GM19099 (cell line): ENCODE measurements around the gene SLC25A47.

Experiments
- POLR2A ChIP-seq: IDR thresholded peaks from 3 replicates; pipeline ENCODE4 v1.6.1; 2011; ENCODE audit warnings: low read depth; ENCODE audit not compliant: insufficient read length; ENCODE audit errors: extremely low read depth

The SLC25A47 gene

DNA sequence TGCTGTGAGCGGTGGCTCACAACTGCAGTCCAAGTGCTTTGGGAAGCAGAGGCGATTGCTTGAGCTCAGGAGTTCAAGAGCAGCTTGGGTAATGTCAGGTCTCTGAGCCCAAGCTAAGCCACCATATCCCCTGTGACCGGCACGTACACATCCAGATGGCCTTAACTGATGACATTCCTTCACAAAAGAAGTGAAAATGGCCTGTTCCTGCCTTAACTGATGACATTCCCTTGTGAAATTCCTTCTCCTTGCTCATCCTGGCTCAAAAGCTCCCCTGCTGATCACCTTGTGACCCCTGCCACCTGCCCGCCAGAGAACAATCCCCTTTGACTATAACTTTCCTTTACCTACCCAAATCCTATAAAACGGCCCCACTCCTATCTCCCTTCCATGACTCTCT is 48.6 kb downstream of the SLC25A47 start:
- no peak for TF ChIP-seq POLR2A

DNA sequence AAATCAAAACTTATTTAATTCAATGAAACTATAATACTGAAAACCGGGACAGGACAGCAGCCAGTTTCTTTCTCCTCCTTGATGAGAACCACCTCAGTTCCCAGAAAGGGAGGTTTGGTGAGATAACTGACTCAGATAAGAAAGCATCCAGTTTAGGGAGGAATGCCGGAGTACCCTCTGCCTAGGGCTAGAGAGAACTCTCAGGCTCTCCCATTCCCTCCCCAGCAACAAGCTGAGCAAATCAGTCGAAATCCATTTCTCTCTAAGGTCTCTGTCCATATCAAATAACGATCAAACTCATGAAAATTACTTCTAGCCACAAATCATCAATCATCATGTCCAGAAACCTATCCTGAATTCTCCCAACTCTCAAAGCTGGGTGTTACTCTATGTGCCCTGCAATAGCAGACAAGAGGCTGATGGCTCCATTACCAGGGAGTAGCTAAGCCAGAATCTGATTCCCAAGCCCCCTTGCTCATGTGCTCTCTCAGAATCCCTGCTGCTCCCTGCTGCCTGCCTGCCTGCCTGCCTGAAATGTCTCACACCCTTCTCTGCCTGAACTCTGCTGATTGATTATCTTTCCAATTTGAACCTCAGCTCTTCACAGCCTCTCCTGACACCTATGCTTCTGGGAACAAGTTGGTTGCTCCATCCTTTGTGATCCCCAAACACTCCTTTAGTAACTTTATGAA is 49.4 kb downstream of the SLC25A47 start:
- no peak for TF ChIP-seq POLR2A

DNA sequence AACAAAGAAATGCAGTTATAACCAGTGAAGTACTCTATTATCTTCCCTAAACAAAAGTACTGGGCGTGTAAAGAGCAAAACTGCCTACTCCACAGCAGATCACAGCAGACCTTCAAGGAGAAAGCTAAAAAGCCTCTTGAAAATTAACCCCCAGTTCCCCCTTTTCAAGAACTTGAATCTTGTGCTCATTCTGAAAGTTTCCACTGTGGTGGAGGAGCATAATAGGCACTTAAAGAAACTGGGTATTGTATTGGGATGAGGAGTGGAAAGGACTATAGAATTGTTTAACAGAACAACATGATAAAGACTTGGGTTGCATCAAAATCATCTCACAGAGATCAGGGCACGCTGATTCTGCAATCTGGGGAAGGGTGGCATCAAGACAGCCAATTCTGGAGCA is 51.1 kb downstream of the SLC25A47 start:
- no peak for TF ChIP-seq POLR2A

DNA sequence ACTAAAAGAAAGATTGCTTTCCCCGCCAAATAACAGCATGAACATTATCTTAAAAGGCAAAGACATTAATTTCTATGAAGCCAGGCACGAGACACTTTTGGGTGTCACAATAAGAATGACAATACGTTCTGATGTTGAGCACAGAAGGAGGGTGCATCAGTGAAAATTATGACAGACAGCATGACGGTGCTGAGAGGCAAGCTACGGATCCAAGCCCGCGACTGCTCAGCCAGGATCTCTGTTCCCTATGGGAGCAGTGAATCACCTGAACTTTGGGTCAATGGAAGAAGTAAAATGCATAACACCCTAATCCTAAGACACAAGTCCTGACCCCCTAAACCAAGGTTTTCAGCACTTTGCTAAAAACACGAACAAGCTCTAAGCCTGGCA is 51.7 kb downstream of the SLC25A47 start:
- no peak for TF ChIP-seq POLR2A

DNA sequence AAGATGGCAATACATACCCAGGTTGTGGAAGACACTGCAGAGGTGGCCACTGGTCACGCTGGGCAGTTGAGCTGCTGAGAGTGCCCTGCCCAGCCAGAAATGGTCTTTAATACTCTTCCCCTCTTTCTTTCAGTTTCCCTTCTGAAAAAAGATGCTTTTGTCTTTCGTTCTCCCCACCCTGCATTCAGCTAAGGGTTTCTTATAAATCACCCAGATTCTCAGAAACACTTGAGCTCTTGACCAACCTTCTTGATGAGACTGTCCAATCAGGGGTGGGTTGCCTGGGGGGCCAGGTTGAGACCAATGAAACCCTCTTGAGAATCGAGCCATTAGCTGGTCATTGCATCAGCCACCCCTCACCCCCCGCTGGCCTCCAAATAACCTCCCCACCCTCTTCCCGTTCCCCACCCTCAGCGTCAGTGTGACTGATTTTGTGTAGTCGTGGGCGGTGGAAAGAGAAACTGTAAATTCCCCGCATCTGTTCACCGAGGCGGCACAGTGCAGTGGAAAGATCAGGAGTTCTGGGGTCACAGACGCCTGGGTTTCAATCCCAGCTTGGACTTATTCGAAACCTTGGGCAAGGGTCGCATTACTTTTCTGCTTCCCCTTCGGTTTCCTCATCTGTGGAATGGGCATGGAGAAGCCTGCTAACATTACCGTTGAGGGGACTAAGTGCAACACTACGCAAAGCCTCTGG is 52.3 kb downstream of the SLC25A47 start:
- peak; percentile 74 for TF ChIP-seq POLR2A

DNA sequence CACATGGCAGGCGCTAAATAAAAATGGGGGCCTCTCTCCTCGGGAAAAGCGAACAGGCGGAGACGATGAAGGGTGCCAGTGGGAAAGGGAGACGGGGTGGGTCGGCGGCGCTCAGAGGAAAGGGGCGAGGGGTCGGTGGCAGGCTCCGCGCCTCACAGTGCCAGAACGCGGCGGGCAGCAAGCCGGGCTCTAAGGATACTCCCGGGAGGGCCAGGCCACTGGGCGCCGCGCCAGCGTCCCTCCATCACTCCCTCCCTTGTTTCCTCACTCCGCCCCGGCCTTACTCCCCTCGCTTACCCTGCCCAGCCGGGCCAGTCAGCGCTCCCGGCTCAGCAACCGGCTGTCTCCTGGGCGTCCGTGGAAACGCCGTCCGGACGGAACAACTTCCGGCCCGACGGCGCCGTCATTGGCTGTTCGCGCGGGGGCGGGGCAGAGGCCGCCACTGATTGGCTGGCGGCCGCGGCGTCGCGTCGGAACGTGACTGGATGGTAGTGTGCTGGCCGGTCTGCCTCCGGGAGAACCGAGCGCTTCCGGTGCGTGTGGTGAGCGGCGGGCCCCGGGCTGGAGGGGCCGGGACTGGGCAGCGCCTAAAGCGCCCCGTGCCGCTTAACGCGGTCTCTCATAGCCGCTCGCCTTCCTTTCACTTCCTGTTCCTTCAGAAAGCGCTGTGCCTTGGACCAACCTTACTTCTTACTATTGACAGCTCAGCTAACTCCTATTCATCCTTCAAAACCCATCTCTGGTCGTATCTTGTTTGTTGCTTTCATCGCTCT is 53.0 kb downstream of the SLC25A47 start, which contains the start of gene WDR25:
TSS of gene WDR25 (plus strand) at position 523 of the 773 bp plus-strand sequence.
- TF ChIP-seq POLR2A, result peak; percentile 83

DNA sequence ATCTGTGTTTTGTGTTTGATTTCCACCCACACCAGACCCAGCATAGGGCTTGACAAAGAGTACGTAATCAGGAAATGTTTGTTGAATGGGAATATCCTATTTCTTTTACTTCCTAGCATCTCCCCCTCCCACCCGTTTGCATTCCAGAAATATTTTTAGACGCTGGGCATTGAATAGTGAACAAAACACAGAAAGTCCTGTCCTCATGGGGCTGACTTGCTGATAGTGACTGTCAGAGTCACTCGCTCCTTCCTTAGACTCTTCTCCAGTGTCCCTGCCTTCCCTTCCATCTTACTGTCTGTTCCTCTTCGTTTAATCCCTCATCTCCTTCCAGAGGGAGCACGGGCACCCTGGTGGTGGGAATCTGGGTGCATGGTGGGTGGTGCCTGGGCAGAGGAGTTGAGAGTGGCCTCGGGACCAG is 53.6 kb downstream of the SLC25A47 start:
- TF ChIP-seq POLR2A, result no peak
